HFF-Myc (cell line): Measurements from ENCODE around the gene TMEM255B.

Experiments
- DNase-seq: peaks from one replicate; pipeline ENCODE4 v3.0.0-alpha.2; 2011; ENCODE audit warnings: low read depth; ENCODE audit errors: extremely low read depth
- H3K4me3 ChIP-seq: replicated peaks from 2 replicates; pipeline ENCODE4 v1.5.1; 2011; ENCODE audit warnings: low read depth, mild to moderate bottlenecking, control low read depth, low read length
- TF ChIP-seq, protein P1 (sequence below): IDR thresholded peaks from 2 replicates; pipeline ENCODE4 v1.5.1; 2012; ENCODE audit warnings: mild to moderate bottlenecking, low read depth, low read length, control low read depth; ENCODE audit errors: missing control alignments

Gene TMEM255B

DNA sequence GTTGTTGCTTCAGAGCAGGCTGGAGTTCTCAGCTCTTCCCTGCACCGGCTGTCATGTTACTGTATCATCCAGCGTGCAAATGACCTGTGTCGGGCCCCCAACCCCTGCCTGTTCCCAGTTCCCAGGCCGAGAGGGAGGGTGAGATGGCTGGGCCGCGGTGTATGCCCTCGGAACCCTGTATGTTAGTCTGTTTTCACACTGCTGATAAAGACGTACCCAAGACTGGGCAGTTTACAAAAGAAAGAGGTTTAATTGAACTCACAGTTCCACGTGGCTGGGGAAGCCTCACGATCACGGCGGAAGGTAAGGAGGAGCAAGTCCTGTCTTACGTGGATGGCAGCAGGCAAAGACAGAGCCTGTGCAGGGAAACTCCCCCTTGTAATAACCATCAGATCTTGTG is 10.9 kb downstream of the TMEM255B start:
- no peak overlapping the region for H3K4me3 ChIP-seq
- TF ChIP-seq, protein P1, sequence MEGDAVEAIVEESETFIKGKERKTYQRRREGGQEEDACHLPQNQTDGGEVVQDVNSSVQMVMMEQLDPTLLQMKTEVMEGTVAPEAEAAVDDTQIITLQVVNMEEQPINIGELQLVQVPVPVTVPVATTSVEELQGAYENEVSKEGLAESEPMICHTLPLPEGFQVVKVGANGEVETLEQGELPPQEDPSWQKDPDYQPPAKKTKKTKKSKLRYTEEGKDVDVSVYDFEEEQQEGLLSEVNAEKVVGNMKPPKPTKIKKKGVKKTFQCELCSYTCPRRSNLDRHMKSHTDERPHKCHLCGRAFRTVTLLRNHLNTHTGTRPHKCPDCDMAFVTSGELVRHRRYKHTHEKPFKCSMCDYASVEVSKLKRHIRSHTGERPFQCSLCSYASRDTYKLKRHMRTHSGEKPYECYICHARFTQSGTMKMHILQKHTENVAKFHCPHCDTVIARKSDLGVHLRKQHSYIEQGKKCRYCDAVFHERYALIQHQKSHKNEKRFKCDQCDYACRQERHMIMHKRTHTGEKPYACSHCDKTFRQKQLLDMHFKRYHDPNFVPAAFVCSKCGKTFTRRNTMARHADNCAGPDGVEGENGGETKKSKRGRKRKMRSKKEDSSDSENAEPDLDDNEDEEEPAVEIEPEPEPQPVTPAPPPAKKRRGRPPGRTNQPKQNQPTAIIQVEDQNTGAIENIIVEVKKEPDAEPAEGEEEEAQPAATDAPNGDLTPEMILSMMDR: no peak
- no peak for DNase-seq

DNA sequence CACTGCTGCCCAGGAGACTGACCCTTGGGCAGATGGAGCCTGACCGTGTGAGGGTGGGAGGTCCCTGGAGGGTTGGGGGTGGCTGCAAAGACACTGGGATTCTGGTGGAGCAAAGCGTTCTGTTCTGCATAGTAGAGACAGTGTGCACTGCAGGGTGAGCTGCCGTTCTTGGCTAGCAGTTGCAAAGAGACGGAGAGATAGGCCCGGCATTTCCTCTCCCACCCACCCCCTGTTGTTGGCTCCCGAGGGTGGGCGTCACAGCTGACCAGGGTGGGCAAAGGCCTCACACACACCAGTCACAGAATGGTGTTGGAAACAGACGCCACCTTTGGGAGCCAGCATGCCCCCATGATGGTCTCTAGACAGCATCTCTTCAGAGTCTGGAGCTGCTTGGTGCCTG is 11.4 kb downstream of the TMEM255B start:
- H3K4me3 ChIP-seq: no peak overlapping the region
- no peak for DNase-seq
- TF ChIP-seq, protein P1: no peak

DNA sequence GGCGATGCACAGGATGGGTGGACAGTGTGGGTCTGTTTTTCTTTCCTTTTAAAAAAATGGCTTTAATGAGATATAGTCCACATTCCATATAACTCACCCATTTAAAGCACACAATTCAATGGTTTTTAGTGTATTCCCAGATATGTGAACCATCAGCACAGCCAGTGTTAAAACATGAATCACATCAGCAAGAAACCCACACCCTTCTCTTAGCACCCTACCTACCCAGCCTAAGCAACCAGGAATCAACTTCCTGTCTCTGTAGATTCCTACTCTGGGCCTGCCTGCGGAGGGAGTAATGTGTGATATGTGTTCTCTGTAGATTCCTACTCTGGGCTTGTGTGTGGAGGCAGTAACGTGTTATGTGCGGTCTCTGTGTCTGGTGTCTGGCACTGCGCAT is 11.9 kb downstream of the TMEM255B start:
- no peak overlapping the region for H3K4me3 ChIP-seq
- TF ChIP-seq, protein P1: no peak
- no peak for DNase-seq

DNA sequence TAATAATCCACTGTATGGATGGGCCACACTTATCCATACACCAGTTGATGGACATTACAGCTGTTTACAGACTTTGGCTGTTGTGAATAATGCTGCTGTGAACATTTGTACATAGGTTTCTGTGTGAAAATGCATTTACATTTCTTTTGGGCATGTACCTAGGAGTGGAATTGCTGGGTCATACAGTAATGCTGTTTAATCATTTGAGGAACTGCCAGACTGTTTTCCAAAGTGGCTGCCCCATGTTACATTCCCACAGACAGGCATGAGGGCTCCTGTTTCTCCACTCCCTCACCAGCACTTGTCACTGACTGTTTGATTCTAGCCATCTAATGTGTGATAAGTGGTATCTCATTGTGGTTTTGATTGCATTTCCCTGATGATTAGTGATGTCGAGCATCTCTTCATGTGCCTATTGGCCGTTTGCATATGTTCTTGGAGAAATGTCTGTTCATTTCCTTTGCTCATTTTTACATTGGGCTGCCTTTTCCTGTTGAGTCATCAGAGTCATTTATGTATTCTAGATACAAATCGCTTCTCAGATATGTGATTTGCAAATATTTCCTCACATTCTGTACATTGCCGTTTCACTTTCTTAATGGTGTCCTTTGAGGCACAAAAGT is 12.8 kb downstream of the TMEM255B start:
- TF ChIP-seq, protein P1: no peak
- no peak overlapping the region for H3K4me3 ChIP-seq
- DNase-seq: no peak

DNA sequence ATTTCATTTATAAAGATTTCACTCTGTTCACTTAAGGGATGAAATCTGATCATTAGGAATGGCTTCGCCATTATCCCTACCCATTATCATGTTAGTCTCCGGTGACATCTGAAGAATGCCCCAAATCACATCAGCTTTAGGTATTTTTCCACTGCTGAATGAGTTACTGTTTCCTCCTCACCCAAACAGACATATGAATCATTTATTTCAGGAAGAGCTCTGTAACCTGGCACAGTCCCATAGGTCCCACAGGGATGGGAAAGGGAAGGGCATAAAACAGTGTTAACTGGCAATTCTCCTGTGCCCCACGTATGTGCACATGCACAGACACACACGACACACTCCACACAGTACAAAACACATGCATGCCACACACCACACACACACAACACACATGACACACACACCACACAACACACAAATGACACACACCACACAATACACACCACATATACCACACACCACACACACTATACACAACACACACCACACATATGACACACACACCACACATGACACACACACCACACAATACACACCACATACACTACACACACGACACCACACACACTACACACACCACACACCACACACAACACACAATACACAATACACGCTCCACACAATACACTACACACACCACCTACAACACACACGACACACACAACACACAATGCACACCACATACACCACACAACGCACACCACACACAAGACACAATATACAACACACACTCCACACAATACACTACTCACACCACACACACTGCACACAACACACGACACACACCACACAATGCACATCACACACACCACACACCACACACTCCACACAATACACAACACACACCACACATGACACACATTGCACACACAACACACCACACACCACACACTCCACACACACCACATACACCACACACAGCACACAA is 15.4 kb downstream of the TMEM255B start:
- DNase-seq: no peak
- H3K4me3 ChIP-seq: no peak overlapping the region
- TF ChIP-seq, protein P1: no peak

DNA sequence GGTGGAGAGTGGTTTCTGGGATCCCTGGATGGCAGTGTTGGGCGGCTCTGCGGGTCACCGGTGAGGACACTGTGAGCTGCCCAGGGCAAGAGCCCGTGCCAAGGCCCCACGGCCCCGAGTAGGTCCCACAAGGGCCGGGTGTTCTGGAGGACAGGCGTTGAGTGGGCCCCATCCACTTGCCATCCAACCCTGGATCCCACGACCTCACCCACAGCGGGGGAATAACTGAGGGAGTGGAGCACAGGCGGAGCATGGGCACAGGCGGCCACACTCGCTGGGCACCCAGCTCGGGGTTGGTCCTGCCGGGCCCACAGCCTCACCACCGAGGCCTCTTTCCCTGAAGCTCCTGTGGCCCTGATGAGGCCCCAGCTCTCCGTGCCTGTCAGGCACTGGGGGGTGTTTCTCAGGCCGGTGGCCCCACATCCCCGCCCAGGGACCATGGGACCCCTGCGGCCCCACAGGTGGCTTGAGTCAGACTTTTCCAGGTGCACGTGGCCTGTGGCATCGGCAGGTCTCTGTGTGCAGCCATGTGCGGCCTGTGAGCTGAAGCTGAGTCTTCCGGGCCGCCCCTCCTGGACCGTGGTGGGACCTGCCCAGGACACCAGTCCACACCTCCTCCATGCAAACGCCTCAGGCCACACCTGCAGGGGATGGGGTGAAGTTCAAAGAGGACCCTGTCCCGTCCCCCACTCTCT is 16.6 kb downstream of the TMEM255B start:
- DNase-seq: no peak
- TF ChIP-seq, protein P1: no peak
- H3K4me3 ChIP-seq: no peak overlapping the region
